Middle frontal gyrus (tissue), 1 donor: ENCODE results near the gene PARK7.

ENCODE experiments used
- DNase-seq: peaks from one replicate; pipeline ENCODE4 v3.0.0-alpha.2; 2015; ENCODE audit warnings: low spot score; ENCODE audit errors: extremely low spot score

The PARK7 gene

GRCh38 chr1:7983086-7983778, 21.7 kb downstream of the PARK7 start:
- no peak for DNase-seq

GRCh38 chr1:7984811-7985210, 23.3 kb downstream of the PARK7 start:
- no peak for DNase-seq

- no peak for DNase-seq
Observed at GRCh38 chr1:7985851-7986612, 24.5 kb downstream of the PARK7 start.

GRCh38 chr1:7987528-7987927, 26.0 kb downstream of the PARK7 start:
- no peak for DNase-seq

- DNase-seq, result no peak
Observed at GRCh38 chr1:7988576-7988975, 27.1 kb downstream of the PARK7 start.

- no peak for DNase-seq
Observed at GRCh38 chr1:7989762-7990428, 28.4 kb downstream of the PARK7 start.

GRCh38 chr1:7991504-7992440, 30.3 kb downstream of the PARK7 start:
- no peak for DNase-seq

GRCh38 chr1:7992885-7993284, 31.4 kb downstream of the PARK7 start:
- DNase-seq, result no peak

- no peak for DNase-seq
Observed at GRCh38 chr1:7993593-7994479, 32.3 kb downstream of the PARK7 start.

GRCh38 chr1:7994827-7995226, 33.3 kb downstream of the PARK7 start:
- DNase-seq, result no peak

- DNase-seq, result no peak
Observed at GRCh38 chr1:7995437-7995836, 33.9 kb downstream of the PARK7 start.

GRCh38 chr1:8002329-8002910, 40.9 kb downstream of the PARK7 start:
- no peak for DNase-seq

- no peak for DNase-seq
Observed at GRCh38 chr1:8002921-8003320, 41.4 kb downstream of the PARK7 start.

GRCh38 chr1:8003438-8004112, 42.1 kb downstream of the PARK7 start:
- no peak for DNase-seq

GRCh38 chr1:8004113-8004802, 42.7 kb downstream of the PARK7 start:
- no peak for DNase-seq

- DNase-seq, result no peak
Observed at GRCh38 chr1:8004803-8005573, 43.5 kb downstream of the PARK7 start.

GRCh38 chr1:8006037-8006963, 44.8 kb downstream of the PARK7 start:
- DNase-seq, result no peak
